Natural killer cell (primary cell): Measurements from ENCODE around the gene ABCA4. TPM values are rescaled to one million over a fixed set of nuclear protein-coding genes. Genes with fewer than 3 reads are reported as not detected.

ENCODE experiments used
- ATAC-seq, 3 donors: fragments of 150-1000 bp in 2 of 3; fragments of 200-7000 bp in 1 of 3; cut with Tn5 transposase; 1 replicate in 1 of 3; 2 replicates in 2 of 3; pipeline ENCODE4 v1.10.0; 2021; ENCODE audit warnings: mild to moderate bottlenecking in 2 of 3, moderate library complexity in 2 of 3
- DNase-seq, 2 donors: peaks; one replicate each; pipeline versions ENCODE4 v3.0.0 to v3.0.0-alpha.2; 2013 to 2021; ENCODE audit warnings: mixed read lengths in 1 of 2
- H3K27ac ChIP-seq: one replicate; pipeline ENCODE4 v1.5.1; 2013; ENCODE audit warnings: mild to moderate bottlenecking, low read length
- H3K27me3 ChIP-seq: one replicate; pipeline ENCODE4 v1.6.1; 2013; ENCODE audit warnings: low read length; ENCODE audit not compliant: control insufficient read depth, insufficient read depth
- H3K36me3 ChIP-seq: one replicate; pipeline ENCODE4 v1.6.1; 2013; ENCODE audit warnings: low read length; ENCODE audit not compliant: control insufficient read depth, insufficient read depth
- H3K4me1 ChIP-seq: one replicate; pipeline ENCODE4 v1.6.1; 2013; ENCODE audit warnings: low read length; ENCODE audit not compliant: control insufficient read depth, insufficient read depth
- H3K4me3 ChIP-seq: one replicate; pipeline ENCODE4 v1.5.1; 2013; ENCODE audit warnings: low read length
- H3K9me3 ChIP-seq: one replicate; pipeline ENCODE4 v1.6.1; 2013; ENCODE audit warnings: low read length; ENCODE audit not compliant: control insufficient read depth, insufficient read depth
- H3K27ac Mint-ChIP-seq, 2 donors: one replicate each; pipeline ENCODE4 v1.8.0; 2022; ENCODE audit warnings: mild to moderate bottlenecking in 2 of 2, mixed read lengths in 2 of 2, moderate library complexity in 1 of 2
- H3K27me3 Mint-ChIP-seq, 2 donors: one replicate each; pipeline ENCODE4 v1.8.0; 2022; ENCODE audit warnings: low read depth in 2 of 2, mixed read lengths in 2 of 2
- H3K36me3 Mint-ChIP-seq: one replicate; pipeline ENCODE4 v1.8.0; 2022; ENCODE audit warnings: mixed read lengths
- H3K4me1 Mint-ChIP-seq, 2 donors: one replicate each; pipeline ENCODE4 v1.8.0; 2022; ENCODE audit warnings: mixed read lengths in 2 of 2
- H3K4me3 Mint-ChIP-seq: one replicate; pipeline ENCODE4 v1.8.0; 2022; ENCODE audit warnings: mild to moderate bottlenecking, moderate library complexity, mixed read lengths
- H3K9me3 Mint-ChIP-seq, 2 donors: one replicate each; pipeline ENCODE4 v1.8.0; 2022; ENCODE audit warnings: mixed read lengths in 2 of 2
- WGBS: methylation state at CpG from one replicate; pipeline ENCODE4 v1.1.7; 2013; ENCODE audit warnings: missing lambda C conversion rate; ENCODE audit not compliant: insufficient coverage; 5-methylcytosine and 5-hydroxymethylcytosine counted together
- intact Hi-C: fragments of 100-400 bp; cut with micrococcal nuclease; formaldehyde crosslinking; loops from one replicate; pipeline ENCODE4 v1.14.2; 2022
- total RNA-seq, 4 donors: library from RNA; stranded (reverse); fragments of 120-200 nt in 1 of 4; gene quantifications; one replicate each; pipeline versions ENCODE4 v1.2.3 to v1.2.4, GENCODE V29; 2013 to 2022
- TF ChIP-seq, protein P1 (sequence below): fragments of 200-600 bp; IDR thresholded peaks from one replicate; pipeline ENCODE4 v1.8.0; 2022; ENCODE audit warnings: antibody characterized with exemption

The ABCA4 gene
- total RNA-seq, 3 donors from 2014 or later (not counting 1 experiment from before 2014, with no cell fraction given) = 0.48 TPM; not detected in 2

DNA sequence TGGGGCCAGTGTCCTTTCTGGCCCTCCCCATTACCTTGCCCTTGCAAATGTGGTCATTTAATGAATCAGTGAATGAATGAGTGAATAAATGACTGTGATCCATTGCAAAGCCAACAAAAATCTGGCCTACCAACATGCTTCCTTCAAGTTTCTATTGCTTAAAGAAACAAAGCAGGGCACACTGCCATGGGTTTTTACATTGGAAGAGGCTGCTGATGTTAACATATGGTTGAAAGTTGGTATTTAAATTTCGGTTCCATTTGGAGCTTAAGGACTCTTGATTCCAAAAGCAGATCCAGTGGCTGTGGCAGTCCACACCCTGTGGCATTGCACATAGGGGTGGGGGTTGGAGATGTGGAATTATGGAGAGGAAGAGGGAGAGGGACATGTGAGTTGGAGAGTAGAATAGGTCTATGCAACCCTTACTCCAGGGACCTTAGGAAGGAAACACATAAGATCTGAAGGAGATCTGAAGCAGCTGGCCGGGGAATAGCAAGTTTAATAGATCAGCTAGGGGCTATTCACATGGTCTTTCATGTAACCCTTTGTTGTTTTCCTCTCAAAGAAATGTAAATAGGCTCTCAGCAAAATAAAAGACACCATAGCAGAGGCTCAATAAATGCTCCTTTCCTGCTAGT lies 7.2 kb downstream of the ABCA4 start:
- Mint-ChIP-seq H3K4me1 (no peaks in the 10 kb centered on the region), H3K4me3 (no peak overlapping the region), H3K27me3 (peaks cover 17 to 32% of the 10 kb centered on the region in 2 donors), H3K36me3 (no peaks in the 10 kb centered on the region), H3K27ac (no peak overlapping the region), H3K9me3 (no peaks in the 10 kb centered on the region)
- Histone ChIP-seq H3K4me3 (no peak overlapping the region), H3K36me3 (no peaks in the 10 kb centered on the region), H3K27me3 (no peaks in the 10 kb centered on the region), H3K9me3 (no peaks in the 10 kb centered on the region), H3K4me1 (no peaks in the 10 kb centered on the region), H3K27ac (no peak overlapping the region)
- DNase-seq = no peak
- no peak for ATAC-seq
- 71% methylated on average over 2 of the region's 2 CpGs for WGBS
- TF ChIP-seq, protein P1, sequence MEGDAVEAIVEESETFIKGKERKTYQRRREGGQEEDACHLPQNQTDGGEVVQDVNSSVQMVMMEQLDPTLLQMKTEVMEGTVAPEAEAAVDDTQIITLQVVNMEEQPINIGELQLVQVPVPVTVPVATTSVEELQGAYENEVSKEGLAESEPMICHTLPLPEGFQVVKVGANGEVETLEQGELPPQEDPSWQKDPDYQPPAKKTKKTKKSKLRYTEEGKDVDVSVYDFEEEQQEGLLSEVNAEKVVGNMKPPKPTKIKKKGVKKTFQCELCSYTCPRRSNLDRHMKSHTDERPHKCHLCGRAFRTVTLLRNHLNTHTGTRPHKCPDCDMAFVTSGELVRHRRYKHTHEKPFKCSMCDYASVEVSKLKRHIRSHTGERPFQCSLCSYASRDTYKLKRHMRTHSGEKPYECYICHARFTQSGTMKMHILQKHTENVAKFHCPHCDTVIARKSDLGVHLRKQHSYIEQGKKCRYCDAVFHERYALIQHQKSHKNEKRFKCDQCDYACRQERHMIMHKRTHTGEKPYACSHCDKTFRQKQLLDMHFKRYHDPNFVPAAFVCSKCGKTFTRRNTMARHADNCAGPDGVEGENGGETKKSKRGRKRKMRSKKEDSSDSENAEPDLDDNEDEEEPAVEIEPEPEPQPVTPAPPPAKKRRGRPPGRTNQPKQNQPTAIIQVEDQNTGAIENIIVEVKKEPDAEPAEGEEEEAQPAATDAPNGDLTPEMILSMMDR = no peak
- intact Hi-C loops = no loop called here

DNA sequence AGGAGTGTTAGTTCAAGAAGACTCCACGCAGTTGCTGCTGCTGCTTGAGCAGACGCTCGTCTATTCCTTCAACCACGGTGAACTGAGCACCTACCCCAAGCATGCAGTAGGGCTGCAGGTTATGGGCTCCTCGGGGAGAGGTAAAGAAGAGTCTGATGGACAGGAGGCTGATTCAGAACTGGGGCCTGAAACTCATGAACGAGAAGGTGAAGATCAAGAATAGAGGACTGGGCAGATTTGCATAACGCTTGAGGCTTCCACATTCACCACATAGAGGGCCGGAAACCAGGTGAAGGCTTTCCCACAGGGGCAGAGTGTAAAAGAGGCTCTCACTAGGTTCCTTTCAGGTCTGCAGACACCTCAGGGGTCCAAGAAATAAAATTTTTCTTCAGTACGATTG lies 9.1 kb downstream of the ABCA4 start:
- intact Hi-C loops = no loop called here
- TF ChIP-seq, protein P1 = no peak
- WGBS = 91% methylated on average over 9 of the region's 9 CpGs
- Histone ChIP-seq H3K36me3 (no peaks in the 10 kb centered on the region), H3K4me3 (no peak overlapping the region), H3K9me3 (no peaks in the 10 kb centered on the region), H3K4me1 (no peaks in the 10 kb centered on the region), H3K27ac (no peak overlapping the region), H3K27me3 (peaks cover under 1% of the 10 kb centered on the region)
- ATAC-seq (no peak), DNase-seq (no peak)
- H3K27ac Mint-ChIP-seq = no peak overlapping the region
- H3K9me3 Mint-ChIP-seq = no peaks in the 10 kb centered on the region
- H3K27me3 Mint-ChIP-seq = peaks cover 23 to 44% of the 10 kb centered on the region in 2 donors
- no peaks in the 10 kb centered on the region for H3K4me1 Mint-ChIP-seq
- no peaks in the 10 kb centered on the region for H3K36me3 Mint-ChIP-seq
- H3K4me3 Mint-ChIP-seq = no peak overlapping the region

DNA sequence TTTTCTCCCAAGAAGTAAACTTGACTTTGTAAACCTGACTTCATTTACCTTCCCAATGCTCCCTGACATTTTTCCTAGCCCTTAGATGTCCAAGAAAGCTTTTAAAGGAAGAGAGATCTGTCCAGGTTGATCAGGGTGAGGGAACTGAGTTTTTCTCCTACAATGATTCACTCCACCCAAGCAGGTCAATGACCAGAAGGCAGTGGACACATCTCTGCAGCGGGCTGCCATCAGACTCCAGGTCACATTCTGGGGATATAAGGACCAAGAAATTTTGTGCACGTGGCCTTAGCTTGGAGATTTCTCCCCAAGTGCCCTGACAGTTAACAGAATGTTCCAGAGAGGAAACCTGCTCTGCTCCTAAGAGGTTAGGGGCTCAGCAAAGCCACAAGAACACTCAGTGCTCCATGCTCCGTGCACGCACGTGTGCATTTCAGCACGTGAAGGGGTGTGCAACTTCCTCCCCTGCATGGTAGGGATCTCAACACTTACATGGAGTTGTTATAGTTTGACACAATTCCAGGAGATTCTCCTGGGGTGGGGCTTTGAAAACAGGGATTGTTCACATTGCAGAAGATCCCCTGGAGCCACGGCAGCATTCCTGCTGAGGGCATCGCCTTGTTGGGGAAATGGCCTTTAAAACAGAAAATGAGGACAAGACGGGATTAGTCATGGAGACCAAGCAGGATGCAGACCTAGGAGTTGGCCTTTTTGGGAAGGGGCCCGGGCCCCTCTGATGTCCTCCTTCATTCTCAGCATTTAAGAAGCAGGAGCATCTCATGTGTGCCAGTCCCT lies 9.8 kb downstream of the ABCA4 start:
- no peak for ATAC-seq
- no peaks in the 10 kb centered on the region for H3K36me3 ChIP-seq

More for the DNA sequence above, 9.8 kb downstream of the ABCA4 start:
- peaks cover 4% of the 10 kb centered on the region for H3K27me3 ChIP-seq
- H3K4me3 Mint-ChIP-seq = no peak overlapping the region
- H3K27ac ChIP-seq = no peak overlapping the region
- WGBS = 83% methylated on average over 10 of the region's 10 CpGs
- no peaks in the 10 kb centered on the region for H3K9me3 Mint-ChIP-seq
- H3K9me3 ChIP-seq = no peaks in the 10 kb centered on the region
- no peak overlapping the region for H3K27ac Mint-ChIP-seq
- no peak for DNase-seq
- intact Hi-C loops = no loop called here
- H3K4me1 ChIP-seq = peaks cover under 1% of the 10 kb centered on the region
- peaks cover 25 to 44% of the 10 kb centered on the region in 2 donors for H3K27me3 Mint-ChIP-seq
- no peaks in the 10 kb centered on the region for H3K36me3 Mint-ChIP-seq
- TF ChIP-seq, protein P1 = no peak
- no peak overlapping the region for H3K4me3 ChIP-seq
- H3K4me1 Mint-ChIP-seq = peaks cover 3 to 4% of the 10 kb centered on the region in 2 donors
